ENCODE results near the gene MNAT1. TPM values are rescaled to one million over a fixed set of nuclear protein-coding genes. Genes with fewer than 3 reads are reported as not detected.
"Not testable (repeated sequence)": the region's sequence is repeated elsewhere in the genome, so short reads cannot be mapped to it uniquely, and the experiment has no call there.

MNAT1 gene
- polyA plus RNA-seq, 1 donor from 2014 or later: 104 TPM

DNA sequence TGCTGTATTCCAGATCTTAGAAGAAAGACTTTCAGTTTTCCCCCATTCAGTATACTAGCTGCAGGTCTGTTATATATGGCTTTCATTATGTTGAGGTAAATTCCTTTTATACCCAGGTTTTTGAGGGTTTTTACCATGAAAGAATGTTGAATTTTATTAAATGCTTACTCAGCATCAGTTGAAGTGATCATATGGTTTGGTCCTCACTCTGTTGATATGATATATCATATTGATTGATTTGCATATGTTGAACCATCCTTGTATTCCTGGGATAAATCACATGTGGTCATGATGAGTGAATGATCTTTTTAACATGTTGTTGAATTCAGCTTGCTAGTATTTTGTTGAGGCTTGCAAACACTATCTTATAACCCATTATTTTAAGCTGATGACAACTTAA is 149.6 kb downstream of the MNAT1 start:
- Histone ChIP-seq H3K9me3 (ENCODE audit: low read length) (no peaks in the 10 kb centered on the region), H2AFZ (ENCODE audit: low read depth, low read length) (no peak overlapping the region)
- TF ChIP-seq EZH2 (IDR thresholded peaks at IDR 0.05; ENCODE audit: borderline replicate concordance, insufficient read depth, low read length, poor library complexity, severe bottlenecking): no peak
- no peak for TF ChIP-seq SMC3 (conservative IDR thresholded peaks at IDR 0.05; ENCODE audit: poor library complexity)
- TF ChIP-seq RAD21 (conservative IDR thresholded peaks at IDR 0.05): no peak
- TF ChIP-seq POLR2AphosphoS5 (IDR thresholded peaks at IDR 0.05): no peak

DNA sequence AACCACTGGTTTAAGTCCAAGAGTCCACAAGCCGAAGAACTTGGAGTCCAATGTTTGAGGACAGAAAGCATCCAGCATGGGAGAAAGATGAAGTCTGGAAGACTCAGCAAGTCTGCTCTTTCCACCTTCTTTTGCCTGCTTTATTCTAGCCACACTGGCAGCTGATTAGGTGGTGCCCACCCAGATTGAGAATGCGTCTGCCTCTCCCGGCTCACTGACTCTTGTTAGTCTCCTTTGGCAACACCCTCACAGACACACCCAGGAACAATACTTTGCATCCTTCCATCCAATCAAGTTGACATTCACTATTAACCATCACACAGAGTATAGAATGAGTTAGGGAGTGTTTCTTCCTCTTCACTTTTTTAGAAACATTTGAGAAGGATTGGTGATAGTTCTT is 156.1 kb downstream of the MNAT1 start:
- not testable (repeated sequence) for H3K9ac ChIP-seq (ENCODE audit: low read length); H3K9me2 ChIP-seq (ENCODE audit: insufficient read depth, low read length); H3K9me3 ChIP-seq (ENCODE audit: low read length); H3K4me2 ChIP-seq (ENCODE audit: low read length); H3K79me2 ChIP-seq (replicated peaks; ENCODE audit: insufficient read depth, low read length); H3F3A ChIP-seq (ENCODE audit: insufficient read depth, low read length, poor library complexity, severe bottlenecking); H3K4me3 ChIP-seq (ENCODE audit: low read length); H4K20me1 ChIP-seq (ENCODE audit: insufficient read depth); H3K27ac ChIP-seq (ENCODE audit: low read length); H3K27me3 ChIP-seq (ENCODE audit: insufficient read depth, low read depth, low read length); H2AFZ ChIP-seq (ENCODE audit: low read depth, low read length); H3K36me3 ChIP-seq (ENCODE audit: insufficient read depth, low read length)

More for the DNA sequence above, 149.6 kb downstream of the MNAT1 start:
- H3K4me3 ChIP-seq (ENCODE audit: low read length): no peak overlapping the region
- H3K27me3 ChIP-seq (ENCODE audit: insufficient read depth, low read depth, low read length): no peaks in the 10 kb centered on the region
- H3K4me2 ChIP-seq (ENCODE audit: low read length): no peak overlapping the region
- no peak overlapping the region for H3K27ac ChIP-seq (ENCODE audit: low read length)
- no peaks in the 10 kb centered on the region for H3K9me2 ChIP-seq (ENCODE audit: insufficient read depth, low read length)
- H3F3A ChIP-seq (ENCODE audit: insufficient read depth, low read length, poor library complexity, severe bottlenecking): no peaks in the 10 kb centered on the region
- no peak overlapping the region for H3K9ac ChIP-seq (ENCODE audit: low read length)
- no peaks in the 10 kb centered on the region for H3K79me2 ChIP-seq (replicated peaks; ENCODE audit: insufficient read depth, low read length)
- no peaks in the 10 kb centered on the region for H3K36me3 ChIP-seq (ENCODE audit: insufficient read depth, low read length)
- H4K20me1 ChIP-seq (ENCODE audit: insufficient read depth): no peaks in the 10 kb centered on the region

DNA sequence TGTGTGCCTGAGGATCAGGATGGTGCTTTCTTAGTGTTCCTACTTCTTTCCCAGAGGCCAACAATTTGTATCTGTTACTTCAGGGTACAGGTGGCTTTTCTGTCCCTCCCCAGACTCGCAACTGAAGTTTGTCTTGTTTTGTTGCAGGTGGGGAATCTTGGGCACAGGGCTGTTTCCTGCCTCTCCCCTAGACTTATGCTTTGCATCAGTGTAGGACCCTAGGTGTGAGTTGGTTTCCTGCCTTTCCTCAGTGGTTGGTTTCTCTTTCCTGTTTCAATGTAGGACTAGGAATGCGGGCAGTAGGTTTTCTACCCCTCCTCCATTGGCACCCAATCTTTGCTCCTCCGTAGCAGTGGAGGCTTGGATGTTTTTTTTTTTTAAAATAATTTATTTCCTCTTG is 159.3 kb downstream of the MNAT1 start:
- Histone ChIP-seq H3K79me2 (replicated peaks; ENCODE audit: insufficient read depth, low read length) (no peaks in the 10 kb centered on the region), H3K9me2 (ENCODE audit: insufficient read depth, low read length) (no peaks in the 10 kb centered on the region), H3K4me3 (ENCODE audit: low read length) (no peak overlapping the region), H3K9me3 (ENCODE audit: low read length) (no peaks in the 10 kb centered on the region), H3K27ac (ENCODE audit: low read length) (no peak overlapping the region), H3K9ac (ENCODE audit: low read length) (no peak overlapping the region), H3K4me2 (ENCODE audit: low read length) (no peak overlapping the region), H2AFZ (ENCODE audit: low read depth, low read length) (no peak overlapping the region), H4K20me1 (ENCODE audit: insufficient read depth) (no peaks in the 10 kb centered on the region), H3K27me3 (ENCODE audit: insufficient read depth, low read depth, low read length) (no peaks in the 10 kb centered on the region), H3K36me3 (ENCODE audit: insufficient read depth, low read length) (no peaks in the 10 kb centered on the region), H3F3A (ENCODE audit: insufficient read depth, low read length, poor library complexity, severe bottlenecking) (no peaks in the 10 kb centered on the region)
- TF ChIP-seq MXI1 (conservative IDR thresholded peaks at IDR 0.05; ENCODE audit: poor library complexity, severe bottlenecking) (no peak), EZH2 (IDR thresholded peaks at IDR 0.05; ENCODE audit: borderline replicate concordance, insufficient read depth, low read length, poor library complexity, severe bottlenecking) (no peak), EP300 (conservative IDR thresholded peaks at IDR 0.05; ENCODE audit: poor library complexity, severe bottlenecking) (no peak), RAD21 (conservative IDR thresholded peaks at IDR 0.05) (no peak), SMC3 (conservative IDR thresholded peaks at IDR 0.05; ENCODE audit: poor library complexity) (no peak), POLR2AphosphoS5 (IDR thresholded peaks at IDR 0.05) (no peak), TAF1 (IDR thresholded peaks at IDR 0.05; ENCODE audit: low read depth) (no peak)
- TF ChIP-seq, protein P1, sequence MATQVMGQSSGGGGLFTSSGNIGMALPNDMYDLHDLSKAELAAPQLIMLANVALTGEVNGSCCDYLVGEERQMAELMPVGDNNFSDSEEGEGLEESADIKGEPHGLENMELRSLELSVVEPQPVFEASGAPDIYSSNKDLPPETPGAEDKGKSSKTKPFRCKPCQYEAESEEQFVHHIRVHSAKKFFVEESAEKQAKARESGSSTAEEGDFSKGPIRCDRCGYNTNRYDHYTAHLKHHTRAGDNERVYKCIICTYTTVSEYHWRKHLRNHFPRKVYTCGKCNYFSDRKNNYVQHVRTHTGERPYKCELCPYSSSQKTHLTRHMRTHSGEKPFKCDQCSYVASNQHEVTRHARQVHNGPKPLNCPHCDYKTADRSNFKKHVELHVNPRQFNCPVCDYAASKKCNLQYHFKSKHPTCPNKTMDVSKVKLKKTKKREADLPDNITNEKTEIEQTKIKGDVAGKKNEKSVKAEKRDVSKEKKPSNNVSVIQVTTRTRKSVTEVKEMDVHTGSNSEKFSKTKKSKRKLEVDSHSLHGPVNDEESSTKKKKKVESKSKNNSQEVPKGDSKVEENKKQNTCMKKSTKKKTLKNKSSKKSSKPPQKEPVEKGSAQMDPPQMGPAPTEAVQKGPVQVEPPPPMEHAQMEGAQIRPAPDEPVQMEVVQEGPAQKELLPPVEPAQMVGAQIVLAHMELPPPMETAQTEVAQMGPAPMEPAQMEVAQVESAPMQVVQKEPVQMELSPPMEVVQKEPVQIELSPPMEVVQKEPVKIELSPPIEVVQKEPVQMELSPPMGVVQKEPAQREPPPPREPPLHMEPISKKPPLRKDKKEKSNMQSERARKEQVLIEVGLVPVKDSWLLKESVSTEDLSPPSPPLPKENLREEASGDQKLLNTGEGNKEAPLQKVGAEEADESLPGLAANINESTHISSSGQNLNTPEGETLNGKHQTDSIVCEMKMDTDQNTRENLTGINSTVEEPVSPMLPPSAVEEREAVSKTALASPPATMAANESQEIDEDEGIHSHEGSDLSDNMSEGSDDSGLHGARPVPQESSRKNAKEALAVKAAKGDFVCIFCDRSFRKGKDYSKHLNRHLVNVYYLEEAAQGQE (IDR thresholded peaks at IDR 0.05; ENCODE audit: borderline replicate concordance): no peak
- TF ChIP-seq, protein P2, sequence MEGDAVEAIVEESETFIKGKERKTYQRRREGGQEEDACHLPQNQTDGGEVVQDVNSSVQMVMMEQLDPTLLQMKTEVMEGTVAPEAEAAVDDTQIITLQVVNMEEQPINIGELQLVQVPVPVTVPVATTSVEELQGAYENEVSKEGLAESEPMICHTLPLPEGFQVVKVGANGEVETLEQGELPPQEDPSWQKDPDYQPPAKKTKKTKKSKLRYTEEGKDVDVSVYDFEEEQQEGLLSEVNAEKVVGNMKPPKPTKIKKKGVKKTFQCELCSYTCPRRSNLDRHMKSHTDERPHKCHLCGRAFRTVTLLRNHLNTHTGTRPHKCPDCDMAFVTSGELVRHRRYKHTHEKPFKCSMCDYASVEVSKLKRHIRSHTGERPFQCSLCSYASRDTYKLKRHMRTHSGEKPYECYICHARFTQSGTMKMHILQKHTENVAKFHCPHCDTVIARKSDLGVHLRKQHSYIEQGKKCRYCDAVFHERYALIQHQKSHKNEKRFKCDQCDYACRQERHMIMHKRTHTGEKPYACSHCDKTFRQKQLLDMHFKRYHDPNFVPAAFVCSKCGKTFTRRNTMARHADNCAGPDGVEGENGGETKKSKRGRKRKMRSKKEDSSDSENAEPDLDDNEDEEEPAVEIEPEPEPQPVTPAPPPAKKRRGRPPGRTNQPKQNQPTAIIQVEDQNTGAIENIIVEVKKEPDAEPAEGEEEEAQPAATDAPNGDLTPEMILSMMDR (IDR thresholded peaks at IDR 0.05; ENCODE audit: poor library complexity, severe bottlenecking): no peak
